Measurements from ENCODE around the gene RNASEH2B. TPM values are rescaled to one million over a fixed set of nuclear protein-coding genes. Genes with fewer than 3 reads are reported as not detected.

The RNASEH2B gene
- polyA plus RNA-seq, 3 donors: 30.9 to 71.5 (median 65.9) TPM

DNA sequence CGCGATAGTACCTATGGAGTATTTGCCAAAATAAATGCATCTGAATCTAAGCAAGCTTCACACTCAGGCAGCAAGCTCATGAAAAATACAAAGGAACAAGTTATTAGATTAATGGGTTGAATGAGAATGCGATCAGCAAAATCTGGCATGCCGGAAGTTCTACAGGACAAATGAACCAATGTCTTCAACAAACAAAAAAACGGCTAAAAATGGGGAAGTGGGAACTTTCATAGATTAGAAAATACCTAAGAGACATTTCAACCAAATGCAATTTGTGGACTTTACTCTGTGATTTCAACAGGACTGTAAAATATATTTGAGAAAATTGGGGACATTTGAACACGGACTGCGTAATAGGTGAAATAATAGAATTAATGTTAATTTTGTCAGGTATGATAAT lies 22.4 kb upstream of the RNASEH2B start:
- TF ChIP-seq, protein P1, sequence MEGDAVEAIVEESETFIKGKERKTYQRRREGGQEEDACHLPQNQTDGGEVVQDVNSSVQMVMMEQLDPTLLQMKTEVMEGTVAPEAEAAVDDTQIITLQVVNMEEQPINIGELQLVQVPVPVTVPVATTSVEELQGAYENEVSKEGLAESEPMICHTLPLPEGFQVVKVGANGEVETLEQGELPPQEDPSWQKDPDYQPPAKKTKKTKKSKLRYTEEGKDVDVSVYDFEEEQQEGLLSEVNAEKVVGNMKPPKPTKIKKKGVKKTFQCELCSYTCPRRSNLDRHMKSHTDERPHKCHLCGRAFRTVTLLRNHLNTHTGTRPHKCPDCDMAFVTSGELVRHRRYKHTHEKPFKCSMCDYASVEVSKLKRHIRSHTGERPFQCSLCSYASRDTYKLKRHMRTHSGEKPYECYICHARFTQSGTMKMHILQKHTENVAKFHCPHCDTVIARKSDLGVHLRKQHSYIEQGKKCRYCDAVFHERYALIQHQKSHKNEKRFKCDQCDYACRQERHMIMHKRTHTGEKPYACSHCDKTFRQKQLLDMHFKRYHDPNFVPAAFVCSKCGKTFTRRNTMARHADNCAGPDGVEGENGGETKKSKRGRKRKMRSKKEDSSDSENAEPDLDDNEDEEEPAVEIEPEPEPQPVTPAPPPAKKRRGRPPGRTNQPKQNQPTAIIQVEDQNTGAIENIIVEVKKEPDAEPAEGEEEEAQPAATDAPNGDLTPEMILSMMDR (IDR thresholded peaks at IDR 0.05): no peak
- H3K27me3 ChIP-seq (ENCODE audit: control insufficient read depth in 2 of 2, insufficient read depth in 2 of 2, low read length in 2 of 2): no peaks in the 10 kb centered on the region
- peak overlapping the region in 1 of 2 donors; percentile 22 for H3K4me3 Mint-ChIP-seq

DNA sequence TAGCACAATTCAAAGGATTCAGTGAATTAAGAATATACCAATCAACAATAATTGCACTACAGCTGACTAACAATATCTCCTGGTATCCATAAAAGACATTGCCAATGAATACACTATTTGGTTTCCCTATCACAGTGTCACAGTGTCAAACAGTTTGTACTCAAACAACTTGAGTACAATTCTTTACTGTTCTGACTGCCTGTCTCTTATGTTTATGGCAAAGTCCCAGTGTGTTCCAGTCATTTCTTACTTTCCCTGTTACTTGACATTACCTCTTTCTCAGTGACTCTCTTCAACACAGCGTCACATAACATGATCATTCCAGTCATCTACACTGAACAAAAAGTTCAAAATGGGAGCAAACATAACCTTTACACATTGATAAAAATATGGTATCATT lies 21.2 kb upstream of the RNASEH2B start:
- WGBS (ENCODE audit: insufficient coverage): no CpG with 5 or more reads among the region's 1 CpG
- Mint-ChIP-seq H3K27ac (no peak overlapping the region), H3K4me1 (peaks cover 58% of the 10 kb centered on the region), H3K36me3 (no peaks in the 10 kb centered on the region), H3K27me3 (ENCODE audit: low read depth in 3 of 3) (peaks cover 0 to 1% (median 0%) of the 10 kb centered on the region in 3 donors), H3K4me3 (no peak overlapping the region), H3K9me3 (no peaks in the 10 kb centered on the region)
- Histone ChIP-seq H3K9me3 (replicated peaks in 1 of 2; ENCODE audit: control insufficient read depth in 1 of 2, insufficient read depth in 1 of 2, low read length in 2 of 2) (no peaks in the 10 kb centered on the region), H2AFZ (ENCODE audit: insufficient read depth, low read depth, low read length, poor library complexity, severe bottlenecking) (no peak overlapping the region), H3K9ac (ENCODE audit: insufficient read depth, low read length, poor library complexity, severe bottlenecking) (no peak overlapping the region), H3K4me1 (ENCODE audit: control insufficient read depth in 1 of 2, insufficient read depth in 2 of 2, low read length in 2 of 2) (peaks cover 41 to 52% of the 10 kb centered on the region in 2 donors), H4K20me1 (ENCODE audit: insufficient read depth, low read length) (no peaks in the 10 kb centered on the region), H3K4me3 (replicated peaks in 1 of 3; ENCODE audit: low read depth in 2 of 3, low read length in 3 of 3) (no peak overlapping the region), H3K27ac (ENCODE audit: low read depth in 1 of 2, low read length in 2 of 2) (no peak overlapping the region), H3K79me2 (ENCODE audit: insufficient read depth, low read length) (no peaks in the 10 kb centered on the region), H3K27me3 (ENCODE audit: control insufficient read depth in 2 of 2, insufficient read depth in 2 of 2, low read length in 2 of 2) (no peaks in the 10 kb centered on the region), H3K36me3 (replicated peaks in 1 of 2; ENCODE audit: control insufficient read depth in 1 of 2, insufficient read depth in 2 of 2, low read length in 2 of 2) (no peaks in the 10 kb centered on the region), H3K4me2 (replicated peaks; ENCODE audit: extremely low read depth, low read length, poor library complexity, severe bottlenecking) (no peak overlapping the region)
- intact Hi-C loops (cut with micrococcal nuclease): no loop called here
- TF ChIP-seq, protein P1 (IDR thresholded peaks at IDR 0.05): no peak
- DNase-seq: no peak

More for the DNA sequence above, 22.4 kb upstream of the RNASEH2B start:
- Histone ChIP-seq H2AFZ (ENCODE audit: insufficient read depth, low read depth, low read length, poor library complexity, severe bottlenecking) (no peak overlapping the region), H3K79me2 (ENCODE audit: insufficient read depth, low read length) (no peaks in the 10 kb centered on the region), H3K4me1 (ENCODE audit: control insufficient read depth in 1 of 2, insufficient read depth in 2 of 2, low read length in 2 of 2) (peaks cover 35 to 49% of the 10 kb centered on the region in 2 donors), H4K20me1 (ENCODE audit: insufficient read depth, low read length) (no peaks in the 10 kb centered on the region), H3K27ac (ENCODE audit: low read depth in 1 of 2, low read length in 2 of 2) (no peak overlapping the region), H3K4me2 (replicated peaks; ENCODE audit: extremely low read depth, low read length, poor library complexity, severe bottlenecking) (peak overlapping the region; percentile 20), H3K36me3 (replicated peaks in 1 of 2; ENCODE audit: control insufficient read depth in 1 of 2, insufficient read depth in 2 of 2, low read length in 2 of 2) (no peaks in the 10 kb centered on the region), H3K4me3 (replicated peaks in 1 of 3; ENCODE audit: low read depth in 2 of 3, low read length in 3 of 3) (peak overlapping the region in 1 of 3 experiments; percentile 11), H3K9ac (ENCODE audit: insufficient read depth, low read length, poor library complexity, severe bottlenecking) (no peak overlapping the region), H3K9me3 (replicated peaks in 1 of 2; ENCODE audit: control insufficient read depth in 1 of 2, insufficient read depth in 1 of 2, low read length in 2 of 2) (no peaks in the 10 kb centered on the region)
- peak in 1 of 3 donors; percentile 54 for DNase-seq
- Mint-ChIP-seq H3K36me3 (no peaks in the 10 kb centered on the region), H3K27ac (peak overlapping the region in 3 of 7 donors; percentile 47 to 80 (median 47)), H3K9me3 (peaks cover 0 to 2% (median 0%) of the 10 kb centered on the region in 7 donors), H3K27me3 (ENCODE audit: low read depth in 3 of 3) (peaks cover 0 to 1% (median 0%) of the 10 kb centered on the region in 3 donors), H3K4me1 (peaks cover 58% of the 10 kb centered on the region)
- intact Hi-C loops (cut with micrococcal nuclease): no loop called here
- no CpG with 5 or more reads among the region's 7 CpGs for WGBS (ENCODE audit: insufficient coverage)

Measured in CD14-positive monocyte (primary cell).